HG02763 (cell line): ENCODE data around the gene FUT3.
A peak's percentile ranks its signal among the peaks of the same experiment; 100 is the strongest.
"Not testable (repeated sequence)": the region's sequence is repeated elsewhere in the genome, so short reads cannot be mapped to it uniquely, and the experiment has no call there.

Experiments
- ATAC-seq: cut with Tn5 transposase; IDR thresholded peaks from one replicate; pipeline ENCODE4 v1.9.1; 2021; ENCODE audit warnings: mild to moderate bottlenecking, moderate library complexity; ENCODE audit not compliant: unreplicated experiment

The FUT3 gene

DNA sequence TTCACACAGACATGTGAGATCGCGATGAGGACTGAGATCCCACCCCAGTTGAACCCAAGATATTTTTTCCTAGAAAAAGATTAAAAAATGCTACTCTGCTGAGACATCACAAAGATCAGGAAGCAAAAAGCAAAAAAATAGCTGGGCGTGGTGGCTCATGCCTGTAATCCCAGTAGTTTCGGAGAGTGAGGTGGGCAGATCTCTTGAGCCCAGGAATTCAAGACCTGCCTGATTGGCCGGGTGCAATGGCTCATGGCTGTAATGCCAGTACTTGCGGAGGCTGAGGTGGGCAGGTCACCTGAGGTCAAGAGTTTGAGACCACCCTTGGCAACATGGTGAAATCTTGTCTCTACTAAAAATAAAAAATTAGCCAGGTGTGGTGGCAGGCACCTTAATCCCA, 1.1 kb downstream of the FUT3 start:
- ATAC-seq: no peak

- not testable (repeated sequence) for ATAC-seq
These were observed 2.6 kb downstream of the FUT3 start for GRCh38 chr19:5848621-5849020.

DNA sequence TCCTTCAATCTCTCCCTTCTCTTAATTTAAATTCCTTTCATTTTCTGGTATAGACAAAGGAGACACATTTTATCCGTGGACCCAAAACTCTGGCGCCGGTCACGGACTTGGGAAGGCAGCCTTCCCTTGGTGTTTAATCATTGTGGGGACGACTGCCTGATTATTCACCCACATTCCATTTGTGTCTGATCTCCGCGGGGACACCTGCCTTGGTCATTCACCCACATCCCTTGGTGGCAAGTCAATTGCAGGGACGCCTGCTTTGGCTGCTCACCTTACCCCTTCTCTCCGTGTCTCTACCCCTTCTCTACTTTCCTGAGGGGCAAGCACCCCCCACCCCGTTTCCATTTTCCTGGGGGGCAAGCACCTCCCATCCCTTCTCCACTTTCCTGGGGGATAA, 3.4 kb downstream of the FUT3 start:
- ATAC-seq: not testable (repeated sequence)

- ATAC-seq: no peak
These were observed 6.5 kb downstream of the FUT3 start for GRCh38 chr19:5844456-5845433.

- no peak for ATAC-seq
These were observed 7.8 kb downstream of the FUT3 start for GRCh38 chr19:5843295-5843927.

DNA sequence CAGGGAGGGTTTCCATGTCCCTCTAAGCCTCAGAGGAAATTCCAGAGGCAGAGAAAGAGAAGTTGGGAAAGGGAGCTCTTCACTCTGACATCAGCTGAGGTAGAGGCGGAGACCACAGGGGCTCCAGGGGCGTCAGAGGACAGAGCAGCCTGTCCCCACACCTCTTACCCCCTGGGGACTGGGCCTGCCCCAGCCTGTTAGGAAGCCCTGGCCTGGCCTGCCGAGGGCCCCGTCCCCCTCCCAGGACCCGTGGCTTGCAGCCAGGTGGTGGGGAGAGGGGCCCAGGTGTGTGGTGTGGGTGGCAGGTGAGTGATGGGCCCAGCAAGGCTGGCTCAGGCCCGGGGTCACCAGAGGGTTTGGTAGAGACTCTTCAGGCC, 9.5 kb downstream of the FUT3 start:
- not testable (repeated sequence) for ATAC-seq

DNA sequence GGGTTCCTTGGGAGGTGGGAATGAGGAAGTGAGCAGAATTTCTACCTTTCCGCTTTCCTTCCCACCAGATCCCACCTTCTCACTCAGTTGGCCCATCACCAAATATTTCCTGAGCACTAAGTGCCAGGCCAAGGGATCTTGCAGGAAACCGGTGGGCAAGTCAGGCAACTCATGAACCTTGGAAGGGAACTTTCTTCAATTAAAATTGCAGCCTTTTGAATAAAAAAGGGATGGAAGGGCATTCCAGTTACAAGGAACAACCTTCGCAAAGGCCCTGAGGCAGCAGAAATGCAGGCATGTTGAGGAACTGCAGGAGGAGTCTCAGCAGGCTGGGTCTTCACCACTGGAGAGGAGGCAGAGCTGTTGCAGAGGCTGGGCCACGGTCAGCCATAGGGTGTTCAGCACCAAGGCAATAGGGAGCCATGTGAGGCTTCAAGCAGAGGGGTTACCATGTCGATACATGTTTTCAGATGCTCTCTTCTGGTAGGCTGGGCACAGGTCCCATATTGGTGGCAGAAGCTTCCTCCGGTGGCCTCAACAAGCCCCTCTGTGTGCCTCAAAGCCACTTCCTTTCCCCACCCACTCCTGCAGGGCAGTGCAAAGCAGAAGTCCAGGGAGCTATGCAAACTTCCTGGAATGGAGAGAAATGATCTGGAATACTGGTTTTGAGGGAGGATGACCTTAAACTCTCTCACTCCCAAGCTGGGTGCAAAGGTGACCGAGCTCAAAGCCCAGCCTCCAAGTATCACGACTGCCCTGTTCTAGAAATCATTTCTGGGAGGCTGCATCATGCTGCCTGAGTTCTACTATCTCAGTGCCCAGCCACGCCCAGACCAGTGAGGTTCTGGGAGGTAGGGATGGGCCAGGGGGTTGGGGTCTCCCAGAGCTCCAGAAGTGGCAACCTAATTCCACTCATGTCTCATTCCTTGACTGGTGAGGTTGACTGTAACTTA, 11.9 kb downstream of the FUT3 start, which contains the start of gene FUT6:
Gene FUT6 (minus strand): TSS at position 638 of the 953 bp plus-strand sequence. CDS start 7,135 bp downstream, outside the sequence.
- no peak for ATAC-seq

DNA sequence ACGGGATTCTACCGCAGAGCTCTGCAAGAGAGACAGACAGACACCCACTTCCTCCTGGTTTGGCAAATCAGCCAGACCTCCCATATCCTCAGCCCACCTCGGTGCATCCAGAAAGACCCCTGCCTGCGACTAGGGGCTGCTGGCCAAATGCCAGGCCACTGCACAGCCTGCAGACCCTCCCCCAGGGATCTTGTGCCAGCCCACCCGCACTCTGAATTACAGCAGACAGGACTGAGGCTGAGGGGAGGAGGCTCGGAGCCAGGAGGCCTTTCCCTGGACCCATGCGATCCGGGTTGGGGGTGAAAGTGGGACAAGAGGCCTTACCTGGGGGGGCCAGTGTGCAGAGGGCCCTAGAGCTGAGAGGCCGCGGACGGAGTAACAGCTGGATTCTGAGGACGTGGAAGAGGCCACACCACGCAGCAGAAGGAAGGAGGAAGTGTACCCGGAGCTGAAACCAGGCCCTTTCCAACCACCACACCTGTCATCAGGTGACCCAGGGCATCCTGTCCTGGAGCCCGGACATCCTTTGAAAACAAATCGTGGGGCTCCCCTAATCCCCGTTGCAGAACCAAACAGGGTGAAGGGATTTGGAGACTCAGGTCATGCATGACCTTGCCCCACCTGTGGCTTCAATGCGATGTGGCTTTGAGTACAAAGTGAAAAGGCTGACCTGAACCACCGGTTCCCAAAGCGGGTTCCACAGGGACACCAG, 12.7 kb downstream of the FUT3 start:
- ATAC-seq: no peak

- ATAC-seq: no peak
These were observed 13.4 kb downstream of the FUT3 start for GRCh38 chr19:5837761-5838352.

DNA sequence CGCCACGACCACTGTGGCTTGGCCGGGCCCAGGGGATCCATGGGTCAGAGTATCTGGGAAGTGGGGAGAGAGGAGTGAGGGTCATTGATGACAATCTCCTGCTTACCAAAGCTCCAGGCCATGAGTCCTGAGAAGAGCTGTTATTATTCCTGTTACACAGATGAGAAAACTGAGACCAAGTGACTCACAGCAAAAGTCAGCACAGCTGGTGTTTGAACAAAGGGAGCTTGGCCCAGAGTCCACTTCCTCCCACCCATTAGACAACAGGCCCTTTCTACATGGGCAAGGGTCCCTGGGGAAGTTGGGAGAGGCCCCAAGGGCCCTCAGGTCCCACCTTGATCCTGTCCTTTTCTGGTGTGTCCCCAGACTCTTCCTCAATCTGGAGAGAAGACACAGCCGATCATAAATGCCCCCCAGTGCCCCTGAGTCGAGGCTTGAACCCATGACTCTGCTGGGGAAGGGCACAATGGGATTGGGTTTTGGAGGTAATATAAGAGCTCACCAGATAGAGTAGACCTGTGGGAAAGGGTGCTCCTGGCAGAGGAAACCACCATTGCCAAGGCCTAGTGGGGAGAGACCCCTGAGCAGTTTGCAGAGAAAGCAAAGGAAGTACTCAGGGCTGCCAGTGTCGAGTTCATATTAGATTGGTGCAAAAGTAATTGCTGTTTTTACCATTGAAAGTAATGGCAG, 18.6 kb downstream of the FUT3 start:
- no peak for ATAC-seq

DNA sequence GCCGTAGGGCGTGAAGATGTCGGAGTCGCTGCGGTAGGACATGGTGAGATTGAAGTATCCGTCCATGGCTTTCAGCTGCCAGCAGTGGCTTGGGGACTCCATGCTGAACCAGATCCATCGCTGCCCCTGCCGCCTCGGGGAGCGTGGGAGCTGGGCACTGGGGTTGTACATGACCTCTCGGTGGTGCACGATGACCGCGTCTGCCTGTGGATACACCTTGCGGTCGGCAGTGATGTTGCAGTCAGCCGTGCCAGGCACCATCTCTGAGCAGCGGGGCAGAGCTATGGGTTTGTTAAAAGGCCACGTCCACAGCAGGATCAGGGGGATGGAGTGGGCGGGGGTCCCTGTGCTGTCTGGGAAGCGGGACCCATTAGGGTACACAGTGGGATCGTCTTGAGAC, 19.2 kb downstream of the FUT3 start:
- no peak for ATAC-seq

- no peak for ATAC-seq
These were observed 20.1 kb downstream of the FUT3 start for GRCh38 chr19:5831159-5831558.

DNA sequence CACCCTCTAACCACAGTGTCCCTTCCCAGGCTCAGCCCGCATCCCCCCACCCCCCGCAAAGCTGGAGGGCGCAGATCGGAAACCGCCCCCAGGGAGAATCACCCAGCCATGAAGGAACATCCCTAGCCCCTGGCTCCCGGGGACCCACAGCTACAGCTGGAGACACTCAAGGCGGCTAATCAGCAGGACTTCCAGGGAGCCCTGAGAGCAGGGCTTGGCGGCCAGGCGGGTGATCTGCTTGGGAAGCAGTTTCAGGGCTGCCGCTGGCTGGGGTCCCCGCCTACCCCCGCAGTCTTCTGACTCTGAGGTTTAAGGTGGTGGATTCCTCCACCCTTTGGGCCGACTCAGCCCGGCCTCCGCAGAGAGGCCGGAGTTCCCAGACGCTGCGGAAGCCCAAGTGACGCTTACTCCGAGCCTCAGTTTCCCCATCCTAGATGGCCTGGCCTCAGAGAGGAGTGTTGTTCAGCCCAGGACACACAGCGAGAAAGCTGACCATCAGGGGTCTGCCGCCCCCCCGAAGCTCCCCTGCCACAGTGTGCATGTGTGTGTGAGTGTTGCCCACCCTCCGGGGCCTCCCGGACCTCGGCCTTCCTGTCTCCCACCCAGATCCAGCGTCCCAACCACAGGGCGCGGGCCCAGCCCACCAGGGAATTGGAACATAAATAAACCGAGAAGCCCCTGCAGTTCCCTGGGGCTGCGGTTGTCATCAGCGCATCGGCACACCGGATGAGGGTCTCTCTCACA, 21.5 kb downstream of the FUT3 start:
- no peak for ATAC-seq

- no peak for ATAC-seq
These were observed 22.3 kb downstream of the FUT3 start for GRCh38 chr19:5828661-5829566.

- peak; percentile 72 for ATAC-seq
These were observed 23.2 kb downstream of the FUT3 start for GRCh38 chr19:5827891-5828660.

- no peak for ATAC-seq
These were observed 23.8 kb downstream of the FUT3 start for GRCh38 chr19:5827342-5827890.
